HT1080 (cell line): ENCODE measurements around the gene GGPS1. TPM values are rescaled to one million over a fixed set of nuclear protein-coding genes. Genes with fewer than 3 reads are reported as not detected.

Source experiments
- small RNA-seq: library from RNA; depleted of rRNA; stranded (forward); fragments of <200 nt; gene quantifications from one replicate; pipeline ENCODE3, GENCODE V24; 2014
- total RNA-seq: library from RNA; depleted of rRNA; stranded (reverse); fragments of >200 nt; shearing (Covaris generic); gene quantifications from 2 replicates; pipeline ENCODE4 v1.2.3, GENCODE V29; 2014; rRNA removed

Gene GGPS1
- total RNA-seq, 1 experiment from 2014 or later, result 16.1 TPM

Small RNAs within 50 kb of the gene (small RNA-seq; reads per million reads assigned to genes)
- gene AL391994.1, result not detected

Other genes with a start within 250 kb of the GGPS1 start
- 86.0 and 108 TPM in 2 replicates for gene TOMM20, start 199.7 kb upstream of the GGPS1 start, total RNA-seq
- gene RBM34, start 167.3 kb upstream of the GGPS1 start, total RNA-seq, result 68.5 and 75.2 TPM in 2 replicates
- 11.6 and 13.4 TPM in 2 replicates for gene ARID4B, start 391 bp upstream of the GGPS1 start, total RNA-seq
- 30.2 and 33.3 TPM in 2 replicates for gene TBCE, start 38.9 kb downstream of the GGPS1 start, total RNA-seq
- 25.7 and 29.3 TPM in 2 replicates for gene B3GALNT2, start 175.9 kb downstream of the GGPS1 start, total RNA-seq